SK-N-SH (cell line): ENCODE data around the gene FAM240A. TPM values are rescaled to one million over a fixed set of nuclear protein-coding genes. Genes with fewer than 3 reads are reported as not detected.

Source experiments
- CTCF ChIA-PET: fragments of 300-600, 350-600 bp; formaldehyde crosslinking; extraction: SDS; loops from one replicate; lab custom pipeline; 2021; lab: Yijun Ruan, JAX
- POLR2A ChIA-PET: fragments of 350-600 bp; sonication (Branson Sonifier 250); formaldehyde crosslinking; extraction: SDS; loops from one replicate; lab custom pipeline; 2020; ENCODE audit warnings: antibody characterized with exemption, inconsistent platforms; lab: Yijun Ruan, JAX
- DNase-seq: peaks from one replicate; pipeline ENCODE4 v3.0.0; 2012
- H2AFZ ChIP-seq: fragments of 200-600 bp; sonication (generic); 2 replicates; pipeline ENCODE4 v1.8.1; 2016; ENCODE audit warnings: antibody characterized with exemption, mild to moderate bottlenecking, low read depth
- H3F3A ChIP-seq: fragments of 200-600 bp; sonication (generic); replicated peaks from 2 replicates; pipeline ENCODE3; 2016; ENCODE audit warnings: antibody characterized with exemption, mild to moderate bottlenecking; ENCODE audit not compliant: insufficient read depth
- H3K27ac ChIP-seq, 2 experiments: fragments of 200-500 bp in 1 of 2; fragments of 200-600 bp in 1 of 2; sonication (Bioruptor generic) in 1 of 2; sonication (generic), shearing (Covaris generic) in 1 of 2; 2 replicates each; pipeline versions ENCODE4 v1.5.1 to v1.6.1; 2014 to 2016; ENCODE audit warnings: low read depth in 2 of 2, inconsistent platforms in 1 of 2, low read length in 1 of 2, mild to moderate bottlenecking in 1 of 2, mixed read lengths in 1 of 2
- H3K27me3 ChIP-seq: fragments of 200-600 bp; sonication (generic), shearing (Covaris generic); 2 replicates; pipeline ENCODE4 v1.6.1; 2016; ENCODE audit warnings: mixed run types; ENCODE audit not compliant: insufficient read depth
- H3K36me3 ChIP-seq, 2 experiments: fragments of 200-500 bp in 1 of 2; fragments of 200-600 bp in 1 of 2; sonication (Bioruptor generic) in 1 of 2; sonication (generic) in 1 of 2; replicated peaks in 1 of 2; 2 replicates each; pipeline versions ENCODE3 to v1.5.1; 2014 to 2016; ENCODE audit warnings: low read length in 1 of 2, mild to moderate bottlenecking in 1 of 2; ENCODE audit not compliant: insufficient read depth in 2 of 2, control insufficient read depth in 1 of 2
- H3K4me1 ChIP-seq, 2 experiments: fragments of 200-500 bp in 1 of 2; fragments of 200-600 bp in 1 of 2; sonication (Bioruptor generic) in 1 of 2; sonication (generic), shearing (Covaris generic) in 1 of 2; 2 replicates each; pipeline versions ENCODE4 v1.5.1 to v1.6.1; 2014 to 2016; ENCODE audit warnings: low read depth in 1 of 2, low read length in 1 of 2, mixed run types in 1 of 2; ENCODE audit not compliant: insufficient read depth in 2 of 2, control insufficient read depth in 1 of 2
- H3K4me2 ChIP-seq: fragments of 200-600 bp; sonication (generic), shearing (Covaris generic); 2 replicates; pipeline ENCODE4 v1.6.1; 2017; ENCODE audit warnings: mixed run types
- H3K4me3 ChIP-seq, 2 experiments: fragments of 200-500 bp in 1 of 2; fragments of 200-600 bp in 1 of 2; sonication (Bioruptor generic) in 1 of 2; sonication (generic), shearing (Covaris generic) in 1 of 2; 2 replicates each; pipeline versions ENCODE4 v1.5.1 to v1.8.1; 2014 to 2016; ENCODE audit warnings: low read depth in 2 of 2, inconsistent platforms in 1 of 2, low read length in 1 of 2, mild to moderate bottlenecking in 1 of 2, mixed read lengths in 1 of 2, moderate library complexity in 1 of 2
- H3K79me2 ChIP-seq: fragments of 200-600 bp; sonication (generic); 2 replicates; pipeline ENCODE4 v1.8.1; 2017; ENCODE audit warnings: mild to moderate bottlenecking; ENCODE audit not compliant: insufficient read depth
- H3K9ac ChIP-seq: fragments of 200-600 bp; sonication (generic); 2 replicates; pipeline ENCODE4 v1.6.1; 2017; ENCODE audit warnings: mixed run types
- H3K9me2 ChIP-seq: fragments of 200-600 bp; sonication (generic); 2 replicates; pipeline ENCODE4 v1.6.1; 2017; ENCODE audit warnings: mixed run types
- H3K9me3 ChIP-seq: fragments of 200-600 bp; sonication (generic); 2 replicates; pipeline ENCODE4 v1.6.1; 2017; ENCODE audit warnings: mixed run types, mild to moderate bottlenecking, moderate library complexity
- H4K20me1 ChIP-seq: fragments of 200-600 bp; sonication (generic); 2 replicates; pipeline ENCODE4 v1.6.1; 2017; ENCODE audit warnings: mild to moderate bottlenecking, mixed run types; ENCODE audit not compliant: insufficient read depth
- CHD2 ChIP-seq: fragments of 150-350 bp; IDR thresholded peaks from 2 replicates; pipeline ENCODE4 v1.6.1; 2018; ENCODE audit warnings: low read length; ENCODE audit not compliant: partially characterized antibody
- CTCF ChIP-seq: fragments of 200-600 bp; sonication (generic); IDR thresholded peaks from 2 replicates; pipeline ENCODE4 v1.6.1; 2017; ENCODE audit warnings: antibody characterized with exemption, mild to moderate bottlenecking, moderate library complexity
- ELF1 ChIP-seq: IDR thresholded peaks from 2 replicates; pipeline ENCODE4 v1.4.0; 2012
- EP300 ChIP-seq, 2 experiments: IDR thresholded peaks; 2 replicates each; pipeline versions ENCODE4 v1.4.0 to v1.6.1; 2012; ENCODE audit warnings: borderline replicate concordance in 1 of 2, low read depth in 1 of 2, low read length in 1 of 2
- FOSL2 ChIP-seq: IDR thresholded peaks from 2 replicates; pipeline ENCODE4 v1.4.0; 2012; ENCODE audit warnings: low read depth, mild to moderate bottlenecking, moderate library complexity, borderline replicate concordance
- FOXM1 ChIP-seq: IDR thresholded peaks from 2 replicates; pipeline ENCODE4 v1.4.0; 2012; ENCODE audit warnings: low read depth, mild to moderate bottlenecking
- GABPA ChIP-seq: IDR thresholded peaks from 2 replicates; pipeline ENCODE4 v1.4.0; 2012; ENCODE audit warnings: low read depth, mild to moderate bottlenecking
- GATA2 ChIP-seq: sonication (generic); formaldehyde crosslinking; IDR thresholded peaks from 2 replicates; pipeline ENCODE4 v1.5.0; 2020; ENCODE audit warnings: mild to moderate bottlenecking, missing genetic modification reagents
- IRF3 ChIP-seq: fragments of 150-350 bp; IDR thresholded peaks from 2 replicates; pipeline ENCODE4 v1.6.1; 2016; ENCODE audit warnings: mild to moderate bottlenecking, low read depth, low read length
- JUND ChIP-seq: IDR thresholded peaks from 2 replicates; pipeline ENCODE4 v1.4.0; 2012
- MAX ChIP-seq: IDR thresholded peaks from 2 replicates; pipeline ENCODE4 v1.4.0; 2012; ENCODE audit warnings: low read depth
- PBX3 ChIP-seq: IDR thresholded peaks from 2 replicates; pipeline ENCODE4; 2012
- POLR2AphosphoS5 ChIP-seq: IDR thresholded peaks from 2 replicates; pipeline ENCODE4 v1.6.1; 2012; ENCODE audit warnings: low read depth, low read length
- RAD21 ChIP-seq: IDR thresholded peaks from 2 replicates; pipeline ENCODE4 v1.6.1; 2012; ENCODE audit warnings: mild to moderate bottlenecking, low read length
- RCOR1 ChIP-seq: fragments of 150-350 bp; IDR thresholded peaks from 2 replicates; pipeline ENCODE4 v1.6.1; 2017; ENCODE audit warnings: antibody characterized with exemption, low read length
- RXRA ChIP-seq: IDR thresholded peaks from 2 replicates; pipeline ENCODE4 v1.4.0; 2012; ENCODE audit warnings: low read depth, mild to moderate bottlenecking, borderline replicate concordance
- SMC3 ChIP-seq: IDR thresholded peaks from 2 replicates; pipeline ENCODE4 v1.6.1; 2012; ENCODE audit warnings: low read depth, low read length, improper control_type of control experiment
- TEAD4 ChIP-seq: IDR thresholded peaks from 2 replicates; pipeline ENCODE4 v1.4.0; 2012; ENCODE audit warnings: mild to moderate bottlenecking, borderline replicate concordance; ENCODE audit not compliant: insufficient read depth
- USF1 ChIP-seq: IDR thresholded peaks from 2 replicates; pipeline ENCODE4 v1.4.0; 2012; ENCODE audit warnings: low read depth, borderline replicate concordance
- YY1 ChIP-seq: IDR thresholded peaks from 2 replicates; pipeline ENCODE4 v1.4.0; 2012; ENCODE audit warnings: low read depth, mild to moderate bottlenecking
- WGBS: methylation state at CpG from one replicate; pipeline ENCODE4 v1.1.6; 2017; ENCODE audit warnings: low lambda C conversion rate; 5-methylcytosine and 5-hydroxymethylcytosine counted together
- polyA plus RNA-seq, 3 experiments: library from polyadenylated mRNA; depleted of rRNA; stranded (reverse); fragments of >200 nt; gene quantifications; 2 replicates each; pipeline ENCODE4 v1.2.3, GENCODE V29; 2012

FAM240A gene
- polyA plus RNA-seq, 1 of the 3 experiments (the other 2 are of a cell fraction): not detected

GRCh38 chr3:46603446-46604046 is 8.8 kb upstream of the FAM240A start:
- CTCF ChIA-PET: interaction anchor here (1.2 kb wide), 1 partner anchor 306 kb away, joined by 3 read pairs; no protein-coding TSS in a partner anchor
- no peak overlapping the region for H3K4me2 ChIP-seq
- no peaks in the 10 kb centered on the region for H4K20me1 ChIP-seq

More at GRCh38 chr3:46603446-46604046, 8.8 kb upstream of the FAM240A start:
- Histone ChIP-seq H3K4me3 (no peak overlapping the region), H3K36me3 (no peaks in the 10 kb centered on the region), H3K79me2 (no peaks in the 10 kb centered on the region), H3K9me2 (no peaks in the 10 kb centered on the region), H2AFZ (no peak overlapping the region), H3K27me3 (no peaks in the 10 kb centered on the region), H3K9ac (no peak overlapping the region), H3F3A (no peaks in the 10 kb centered on the region), H3K4me1 (no peaks in the 10 kb centered on the region), H3K9me3 (no peaks in the 10 kb centered on the region)
- DNase-seq: no peak
- WGBS: 18% methylated on average over 1 of the region's 1 CpG
- POLR2A ChIA-PET: no interaction called here
- TF ChIP-seq JUND (no peak), YY1 (no peak), POLR2AphosphoS5 (no peak), ELF1 (no peak), CTCF (no peak), TEAD4 (no peak), FOSL2 (no peak), CHD2 (no peak), USF1 (no peak), SMC3 (no peak), PBX3 (no peak), RXRA (no peak), GATA2 (CRISPR knock-in tag) (no peak), MAX (no peak), IRF3 (no peak), GABPA (no peak), EP300 (IDR thresholded peaks at IDR 0.05; ENCODE audit: borderline replicate concordance in 1 of 2, low read depth in 1 of 2, low read length in 1 of 2) (no peak), FOXM1 (no peak), RCOR1 (no peak), RAD21 (no peak)
- TF ChIP-seq, all 33 proteins: peak for 0
- no peak overlapping the region for H3K27ac ChIP-seq
